ENCODE data around the gene C1QTNF5. TPM values are rescaled to one million over a fixed set of nuclear protein-coding genes. Genes with fewer than 3 reads are reported as not detected.

The C1QTNF5 gene
- total and polyA plus RNA-seq, 2 of the 8 experiments (the other 6 are each of a cell fraction or from before 2014, with no cell fraction given) = 2.2 to 2.7 TPM

DNA sequence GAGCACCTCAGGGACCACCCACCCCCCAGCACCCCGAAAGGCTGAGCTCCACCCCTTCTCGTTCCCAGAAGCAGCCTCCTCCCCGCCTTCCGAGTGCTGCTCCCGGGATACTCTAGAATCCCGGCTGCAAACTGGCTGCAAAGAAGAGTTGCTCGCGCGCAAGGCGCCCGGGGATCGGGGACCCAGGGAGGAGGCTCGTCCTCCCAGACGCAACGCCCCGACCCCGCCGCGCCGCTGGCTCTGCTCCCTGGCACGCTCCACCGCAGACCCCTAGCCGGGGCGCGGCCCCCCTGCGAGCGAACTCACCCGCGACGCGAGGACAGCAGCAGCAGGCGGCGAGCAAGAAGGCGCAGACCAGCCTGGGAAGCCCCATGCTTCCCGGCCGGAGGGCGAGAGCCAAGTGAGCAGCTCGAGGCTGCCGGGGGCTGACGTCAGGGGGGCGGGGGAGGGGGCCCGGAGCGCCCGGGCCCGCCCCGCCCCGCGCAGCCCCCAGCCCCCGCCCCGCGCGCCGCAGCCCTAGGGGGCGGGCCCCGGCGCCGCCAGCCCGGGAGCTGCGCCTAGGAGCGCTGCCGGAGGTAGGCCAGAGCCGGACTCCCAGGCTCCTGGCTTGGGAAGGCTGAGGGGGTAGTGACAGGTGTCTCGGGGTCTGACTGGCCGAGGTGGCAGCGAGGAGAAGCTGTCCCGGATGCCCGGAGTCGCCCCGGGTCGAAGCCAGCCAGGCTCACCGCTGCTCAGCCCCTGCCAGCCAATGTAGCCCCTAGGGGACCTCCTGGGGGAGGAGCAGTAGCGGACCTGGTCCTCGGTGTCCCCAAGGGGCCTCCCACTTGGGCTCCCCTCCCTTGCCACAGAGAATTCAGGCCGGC is 23.7 kb downstream of the C1QTNF5 start, which contains the start of gene MCAM (continued):
- TF ChIP-seq, protein P1, sequence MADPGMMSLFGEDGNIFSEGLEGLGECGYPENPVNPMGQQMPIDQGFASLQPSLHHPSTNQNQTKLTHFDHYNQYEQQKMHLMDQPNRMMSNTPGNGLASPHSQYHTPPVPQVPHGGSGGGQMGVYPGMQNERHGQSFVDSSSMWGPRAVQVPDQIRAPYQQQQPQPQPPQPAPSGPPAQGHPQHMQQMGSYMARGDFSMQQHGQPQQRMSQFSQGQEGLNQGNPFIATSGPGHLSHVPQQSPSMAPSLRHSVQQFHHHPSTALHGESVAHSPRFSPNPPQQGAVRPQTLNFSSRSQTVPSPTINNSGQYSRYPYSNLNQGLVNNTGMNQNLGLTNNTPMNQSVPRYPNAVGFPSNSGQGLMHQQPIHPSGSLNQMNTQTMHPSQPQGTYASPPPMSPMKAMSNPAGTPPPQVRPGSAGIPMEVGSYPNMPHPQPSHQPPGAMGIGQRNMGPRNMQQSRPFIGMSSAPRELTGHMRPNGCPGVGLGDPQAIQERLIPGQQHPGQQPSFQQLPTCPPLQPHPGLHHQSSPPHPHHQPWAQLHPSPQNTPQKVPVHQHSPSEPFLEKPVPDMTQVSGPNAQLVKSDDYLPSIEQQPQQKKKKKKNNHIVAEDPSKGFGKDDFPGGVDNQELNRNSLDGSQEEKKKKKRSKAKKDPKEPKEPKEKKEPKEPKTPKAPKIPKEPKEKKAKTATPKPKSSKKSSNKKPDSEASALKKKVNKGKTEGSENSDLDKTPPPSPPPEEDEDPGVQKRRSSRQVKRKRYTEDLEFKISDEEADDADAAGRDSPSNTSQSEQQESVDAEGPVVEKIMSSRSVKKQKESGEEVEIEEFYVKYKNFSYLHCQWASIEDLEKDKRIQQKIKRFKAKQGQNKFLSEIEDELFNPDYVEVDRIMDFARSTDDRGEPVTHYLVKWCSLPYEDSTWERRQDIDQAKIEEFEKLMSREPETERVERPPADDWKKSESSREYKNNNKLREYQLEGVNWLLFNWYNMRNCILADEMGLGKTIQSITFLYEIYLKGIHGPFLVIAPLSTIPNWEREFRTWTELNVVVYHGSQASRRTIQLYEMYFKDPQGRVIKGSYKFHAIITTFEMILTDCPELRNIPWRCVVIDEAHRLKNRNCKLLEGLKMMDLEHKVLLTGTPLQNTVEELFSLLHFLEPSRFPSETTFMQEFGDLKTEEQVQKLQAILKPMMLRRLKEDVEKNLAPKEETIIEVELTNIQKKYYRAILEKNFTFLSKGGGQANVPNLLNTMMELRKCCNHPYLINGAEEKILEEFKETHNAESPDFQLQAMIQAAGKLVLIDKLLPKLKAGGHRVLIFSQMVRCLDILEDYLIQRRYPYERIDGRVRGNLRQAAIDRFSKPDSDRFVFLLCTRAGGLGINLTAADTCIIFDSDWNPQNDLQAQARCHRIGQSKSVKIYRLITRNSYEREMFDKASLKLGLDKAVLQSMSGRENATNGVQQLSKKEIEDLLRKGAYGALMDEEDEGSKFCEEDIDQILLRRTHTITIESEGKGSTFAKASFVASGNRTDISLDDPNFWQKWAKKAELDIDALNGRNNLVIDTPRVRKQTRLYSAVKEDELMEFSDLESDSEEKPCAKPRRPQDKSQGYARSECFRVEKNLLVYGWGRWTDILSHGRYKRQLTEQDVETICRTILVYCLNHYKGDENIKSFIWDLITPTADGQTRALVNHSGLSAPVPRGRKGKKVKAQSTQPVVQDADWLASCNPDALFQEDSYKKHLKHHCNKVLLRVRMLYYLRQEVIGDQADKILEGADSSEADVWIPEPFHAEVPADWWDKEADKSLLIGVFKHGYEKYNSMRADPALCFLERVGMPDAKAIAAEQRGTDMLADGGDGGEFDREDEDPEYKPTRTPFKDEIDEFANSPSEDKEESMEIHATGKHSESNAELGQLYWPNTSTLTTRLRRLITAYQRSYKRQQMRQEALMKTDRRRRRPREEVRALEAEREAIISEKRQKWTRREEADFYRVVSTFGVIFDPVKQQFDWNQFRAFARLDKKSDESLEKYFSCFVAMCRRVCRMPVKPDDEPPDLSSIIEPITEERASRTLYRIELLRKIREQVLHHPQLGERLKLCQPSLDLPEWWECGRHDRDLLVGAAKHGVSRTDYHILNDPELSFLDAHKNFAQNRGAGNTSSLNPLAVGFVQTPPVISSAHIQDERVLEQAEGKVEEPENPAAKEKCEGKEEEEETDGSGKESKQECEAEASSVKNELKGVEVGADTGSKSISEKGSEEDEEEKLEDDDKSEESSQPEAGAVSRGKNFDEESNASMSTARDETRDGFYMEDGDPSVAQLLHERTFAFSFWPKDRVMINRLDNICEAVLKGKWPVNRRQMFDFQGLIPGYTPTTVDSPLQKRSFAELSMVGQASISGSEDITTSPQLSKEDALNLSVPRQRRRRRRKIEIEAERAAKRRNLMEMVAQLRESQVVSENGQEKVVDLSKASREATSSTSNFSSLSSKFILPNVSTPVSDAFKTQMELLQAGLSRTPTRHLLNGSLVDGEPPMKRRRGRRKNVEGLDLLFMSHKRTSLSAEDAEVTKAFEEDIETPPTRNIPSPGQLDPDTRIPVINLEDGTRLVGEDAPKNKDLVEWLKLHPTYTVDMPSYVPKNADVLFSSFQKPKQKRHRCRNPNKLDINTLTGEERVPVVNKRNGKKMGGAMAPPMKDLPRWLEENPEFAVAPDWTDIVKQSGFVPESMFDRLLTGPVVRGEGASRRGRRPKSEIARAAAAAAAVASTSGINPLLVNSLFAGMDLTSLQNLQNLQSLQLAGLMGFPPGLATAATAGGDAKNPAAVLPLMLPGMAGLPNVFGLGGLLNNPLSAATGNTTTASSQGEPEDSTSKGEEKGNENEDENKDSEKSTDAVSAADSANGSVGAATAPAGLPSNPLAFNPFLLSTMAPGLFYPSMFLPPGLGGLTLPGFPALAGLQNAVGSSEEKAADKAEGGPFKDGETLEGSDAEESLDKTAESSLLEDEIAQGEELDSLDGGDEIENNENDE (IDR thresholded peaks at IDR 0.05; ENCODE audit: insufficient replicate concordance, low read length) = no peak
- TF ChIP-seq TBP (IDR thresholded peaks at IDR 0.05; ENCODE audit: low read depth, low read length) (peak; percentile 48; the same call in 1 of the 2 replicates), TAF1 (IDR thresholded peaks at IDR 0.05; ENCODE audit: low read depth, low read length) (peak; percentile 81), SIRT6 (IDR thresholded peaks at IDR 0.05; ENCODE audit: low read length) (no peak), POU5F1 (IDR thresholded peaks at IDR 0.05; ENCODE audit: low read depth, low read length) (no peak), CHD2 (IDR thresholded peaks at IDR 0.05; ENCODE audit: low read length) (no peak), ZNF274 (IDR thresholded peaks at IDR 0.05; ENCODE audit: borderline replicate concordance, extremely low read depth, low read length) (no peak), NRF1 (IDR thresholded peaks at IDR 0.05; ENCODE audit: low read depth, low read length) (no peak)
- TF ChIP-seq, protein P2, sequence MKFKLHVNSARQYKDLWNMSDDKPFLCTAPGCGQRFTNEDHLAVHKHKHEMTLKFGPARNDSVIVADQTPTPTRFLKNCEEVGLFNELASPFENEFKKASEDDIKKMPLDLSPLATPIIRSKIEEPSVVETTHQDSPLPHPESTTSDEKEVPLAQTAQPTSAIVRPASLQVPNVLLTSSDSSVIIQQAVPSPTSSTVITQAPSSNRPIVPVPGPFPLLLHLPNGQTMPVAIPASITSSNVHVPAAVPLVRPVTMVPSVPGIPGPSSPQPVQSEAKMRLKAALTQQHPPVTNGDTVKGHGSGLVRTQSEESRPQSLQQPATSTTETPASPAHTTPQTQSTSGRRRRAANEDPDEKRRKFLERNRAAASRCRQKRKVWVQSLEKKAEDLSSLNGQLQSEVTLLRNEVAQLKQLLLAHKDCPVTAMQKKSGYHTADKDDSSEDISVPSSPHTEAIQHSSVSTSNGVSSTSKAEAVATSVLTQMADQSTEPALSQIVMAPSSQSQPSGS (IDR thresholded peaks at IDR 0.05; ENCODE audit: low read length) = no peak

Data from H1 (cell line).